DND-41 (cell line): ENCODE results near the gene ADGRG7.

Experiments
- CTCF ChIP-seq: IDR thresholded peaks from 2 replicates; pipeline ENCODE4 v1.5.1; 2012; ENCODE audit warnings: borderline replicate concordance, low read length, moderate library complexity, mild to moderate bottlenecking; ENCODE audit not compliant: poor library complexity, severe bottlenecking; ENCODE audit errors: extremely low read depth
- EZH2 ChIP-seq: IDR thresholded peaks from 3 replicates; pipeline ENCODE4 v1.6.1; 2012; ENCODE audit warnings: borderline replicate concordance, low read depth, mild to moderate bottlenecking, moderate library complexity, low read length, inconsistent platforms; ENCODE audit not compliant: severe bottlenecking

GRCh38 chr3:100665230-100665629 is 55.8 kb downstream of the ADGRG7 start:
- TF ChIP-seq CTCF: no peak
- TF ChIP-seq EZH2: no peak
